GM12891 (cell line): ENCODE results near the gene POU3F3.

Experiments used
- DNase-seq: peaks from one replicate; pipeline ENCODE4 v3.0.0; 2011; ENCODE audit warnings: low spot score; ENCODE audit not compliant: insufficient read length
- FAIRE-seq: peaks from 2 replicates; lab custom pipeline; 2011; peaks lifted over from hg19 to GRCh38; lab: Jason Lieb, UNC
- PAX5 ChIP-seq: IDR thresholded peaks from 2 replicates; pipeline ENCODE4 v1.6.1; 2011; ENCODE audit warnings: low read length, moderate library complexity, mild to moderate bottlenecking; ENCODE audit not compliant: insufficient read depth, severe bottlenecking
- POLR2A ChIP-seq: IDR thresholded peaks from 2 replicates; pipeline ENCODE4 v1.6.1; 2011; ENCODE audit warnings: low read depth, low read length, control low read depth
- POLR2AphosphoS5 ChIP-seq: IDR thresholded peaks from 2 replicates; pipeline ENCODE4 v1.6.1; 2011; ENCODE audit warnings: low read depth, low read length, control low read depth
- POU2F2 ChIP-seq: IDR thresholded peaks from 2 replicates; pipeline ENCODE4 v1.6.1; 2011; ENCODE audit warnings: low read depth, mild to moderate bottlenecking, control low read depth, low read length, moderate library complexity
- SPI1 ChIP-seq: IDR thresholded peaks from 2 replicates; pipeline ENCODE4 v1.6.1; 2011; ENCODE audit warnings: low read depth, low read length, control low read depth
- TAF1 ChIP-seq: IDR thresholded peaks from 2 replicates; pipeline ENCODE4 v1.6.1; 2011; ENCODE audit warnings: low read depth, low read length, control low read depth

The POU3F3 gene

DNA sequence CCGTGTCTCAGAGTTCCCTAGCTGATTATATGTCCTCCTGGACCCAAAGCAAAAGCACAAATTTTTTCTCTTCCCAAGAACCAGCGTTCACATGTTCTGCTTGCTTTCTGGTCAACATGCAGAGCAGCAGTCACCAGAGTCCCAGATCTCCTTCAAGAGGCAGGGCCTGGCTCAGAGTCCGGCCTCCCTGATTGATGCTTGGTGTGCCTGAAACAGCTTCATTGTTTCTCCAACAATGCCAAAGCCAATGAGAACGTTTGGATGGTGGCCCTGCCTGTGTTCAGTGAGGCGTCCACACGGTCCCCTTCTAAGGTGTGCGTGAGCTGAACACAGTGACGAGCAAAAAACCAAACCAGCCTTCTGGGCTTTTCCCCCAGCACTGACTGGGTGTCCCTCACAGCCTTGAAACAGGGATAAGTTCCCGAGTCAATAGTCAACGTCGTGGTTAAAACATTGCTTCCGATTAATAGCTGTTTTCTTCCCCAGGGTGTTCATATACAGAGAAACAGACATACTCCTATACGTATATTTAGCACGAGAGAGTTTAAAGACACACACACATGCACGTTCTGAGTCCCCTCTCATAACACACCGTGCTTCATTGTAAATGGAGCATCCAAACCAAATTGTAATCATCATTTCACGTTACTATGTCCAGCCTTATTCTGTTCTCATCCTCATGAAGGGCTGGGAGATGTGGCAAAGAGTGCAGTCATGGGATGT, 19.3 kb upstream of the POU3F3 start:
- no peak for FAIRE-seq
- DNase-seq: no peak
- TF ChIP-seq TAF1 (no peak), POU2F2 (no peak), PAX5 (no peak), POLR2A (no peak), POLR2AphosphoS5 (no peak), SPI1 (no peak)

- DNase-seq (no peak), FAIRE-seq (no peak)
Measured at GRCh38 chr2:104836265-104836664, 17.6 kb upstream of the POU3F3 start.

GRCh38 chr2:104836841-104837240, 17.1 kb upstream of the POU3F3 start:
- no peak for TF ChIP-seq POLR2AphosphoS5
- TF ChIP-seq POLR2A: no peak
- TF ChIP-seq TAF1: no peak
- no peak for TF ChIP-seq SPI1
- no peak for TF ChIP-seq PAX5
- TF ChIP-seq POU2F2: no peak
- FAIRE-seq (no peak), DNase-seq (no peak)

More at GRCh38 chr2:104836265-104836664, 17.6 kb upstream of the POU3F3 start:
- TF ChIP-seq TAF1 (no peak), SPI1 (no peak), POLR2AphosphoS5 (no peak), PAX5 (no peak), POU2F2 (no peak), POLR2A (no peak)

DNA sequence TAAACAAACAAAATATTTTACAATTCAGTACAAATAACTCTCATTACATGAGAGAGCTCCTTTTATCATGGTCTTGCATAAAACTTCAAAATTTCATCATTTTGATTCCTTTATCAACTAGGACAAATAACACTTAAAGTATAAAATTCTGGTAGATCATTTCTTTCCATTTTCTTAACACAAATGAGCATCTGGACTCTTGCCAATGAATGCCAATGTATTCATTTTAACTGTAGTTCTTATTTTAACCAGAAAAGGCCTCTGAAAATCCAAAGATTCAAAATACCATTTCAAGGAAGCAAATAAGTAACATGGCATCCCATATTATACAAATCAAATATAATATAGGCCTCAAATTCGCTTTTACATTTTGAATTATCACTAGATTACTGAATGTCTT, 13.8 kb upstream of the POU3F3 start:
- TF ChIP-seq TAF1 (no peak), POLR2AphosphoS5 (no peak), PAX5 (no peak), SPI1 (no peak), POLR2A (no peak)
- FAIRE-seq: no peak

GRCh38 chr2:104840893-104841585, 12.9 kb upstream of the POU3F3 start:
- FAIRE-seq (no peak), DNase-seq (no peak)
- TF ChIP-seq POU2F2 (no peak), TAF1 (no peak)

More for the DNA sequence above, 13.8 kb upstream of the POU3F3 start:
- DNase-seq: no peak

- no peak for TF ChIP-seq PAX5
- TF ChIP-seq POU2F2: no peak
- TF ChIP-seq TAF1: no peak
- TF ChIP-seq POLR2A: no peak
- TF ChIP-seq SPI1: no peak
- TF ChIP-seq POLR2AphosphoS5: no peak
- no peak for FAIRE-seq
- no peak for DNase-seq
Measured at GRCh38 chr2:104841744-104842143, 12.2 kb upstream of the POU3F3 start.

DNA sequence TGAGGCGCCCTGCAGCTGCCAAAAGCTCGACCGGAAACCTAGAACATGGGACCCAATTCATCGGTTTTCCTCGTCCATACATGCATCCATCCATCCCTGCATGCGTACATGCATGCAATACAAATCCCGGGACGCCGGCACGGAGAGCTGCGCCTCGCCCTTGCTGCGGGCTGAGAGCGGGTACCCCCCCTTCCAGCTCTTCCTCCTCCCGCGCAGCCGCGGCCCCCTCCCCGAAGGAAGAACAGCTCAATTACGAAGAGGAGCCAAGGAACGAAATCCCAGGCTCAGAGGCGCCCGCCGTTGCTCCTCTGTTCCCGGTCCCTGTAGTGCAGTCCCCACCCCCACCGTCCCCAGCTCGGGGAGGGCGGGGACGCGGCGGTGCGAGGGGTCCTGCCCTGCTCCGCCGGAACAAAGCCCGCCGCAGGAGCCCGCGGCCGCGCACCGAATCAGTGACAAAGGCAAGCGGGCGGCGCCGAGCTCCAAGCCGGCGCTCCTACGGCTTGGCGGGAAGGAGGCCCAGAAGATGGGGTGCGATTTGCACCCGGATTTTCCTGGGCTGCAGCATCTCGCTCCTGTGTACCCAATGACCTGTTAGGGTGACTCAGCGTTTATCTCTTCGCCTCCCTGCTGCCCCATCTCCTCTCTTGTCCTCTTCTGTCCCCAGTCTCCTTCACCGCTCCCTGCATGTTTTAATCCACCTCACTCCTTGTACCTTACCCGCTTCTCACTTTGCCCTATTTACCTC, 8.9 kb upstream of the POU3F3 start:
- DNase-seq: no peak
- TF ChIP-seq POLR2AphosphoS5: no peak
- TF ChIP-seq PAX5: no peak
- TF ChIP-seq TAF1: no peak
- TF ChIP-seq POU2F2: no peak
- no peak for TF ChIP-seq POLR2A
- TF ChIP-seq SPI1: no peak
- no peak for FAIRE-seq

GRCh38 chr2:104845552-104845931, 8.4 kb upstream of the POU3F3 start:
- no peak for DNase-seq
- TF ChIP-seq SPI1 (no peak), PAX5 (no peak)
- no peak for FAIRE-seq

GRCh38 chr2:104845946-104846785, 7.7 kb upstream of the POU3F3 start:
- FAIRE-seq (no peak), DNase-seq (no peak)
- TF ChIP-seq POLR2A (no peak), PAX5 (no peak), POLR2AphosphoS5 (no peak), TAF1 (no peak), POU2F2 (no peak), SPI1 (no peak)
